ACC112 (cell line): ENCODE results near the gene MFSD6.

Experiments
- H2AFZ ChIP-seq: fragments of 200-600 bp; sonication (generic); one replicate; pipeline ENCODE4 v1.6.0; 2017; ENCODE audit warnings: antibody characterized with exemption, low read length; ENCODE audit not compliant: unreplicated experiment
- H3K27ac ChIP-seq: fragments of 200-600 bp; sonication (generic); 2 replicates; pipeline ENCODE4 v1.5.1; 2014; ENCODE audit warnings: low read depth, mild to moderate bottlenecking, antibody characterized with exemption, low read length, moderate library complexity
- H3K27me3 ChIP-seq: fragments of 200-600 bp; sonication (generic); 2 replicates; pipeline ENCODE4 v1.6.1; 2014; ENCODE audit warnings: mild to moderate bottlenecking, antibody characterized with exemption, low read length, moderate library complexity, mixed read lengths; ENCODE audit not compliant: insufficient read depth
- H3K36me3 ChIP-seq: fragments of 200-600 bp; sonication (generic); 2 replicates; pipeline ENCODE4 v1.6.1; 2016; ENCODE audit warnings: mild to moderate bottlenecking, antibody characterized with exemption, low read length, moderate library complexity, mixed read lengths; ENCODE audit not compliant: insufficient read depth
- H3K4me1 ChIP-seq: fragments of 200-600 bp; sonication (generic); one replicate; pipeline ENCODE4 v1.6.1; 2016; ENCODE audit warnings: low read length, mixed read lengths; ENCODE audit not compliant: insufficient read depth, unreplicated experiment, control insufficient read depth
- H3K4me3 ChIP-seq: fragments of 200-600 bp; sonication (generic); 2 replicates; pipeline ENCODE4 v1.5.1; 2014; ENCODE audit warnings: mild to moderate bottlenecking, low read depth, low read length
- H3K79me2 ChIP-seq: fragments of 200-600 bp; sonication (generic); one replicate; pipeline ENCODE4 v1.6.0; 2016; ENCODE audit warnings: low read length; ENCODE audit not compliant: control insufficient read depth, unreplicated experiment, insufficient read depth

Gene MFSD6

GRCh38 chr2:190532581-190532980 lies 124.4 kb downstream of the MFSD6 start:
- Histone ChIP-seq H3K27ac (no peak overlapping the region), H2AFZ (no peak overlapping the region), H3K79me2 (peaks cover 14% of the 10 kb centered on the region), H3K4me1 (peaks cover 47% of the 10 kb centered on the region), H3K36me3 (no peaks in the 10 kb centered on the region; the same call in 1 of the 2 replicates), H3K27me3 (no peaks in the 10 kb centered on the region), H3K4me3 (no peak overlapping the region)

- Histone ChIP-seq H3K36me3 (no peaks in the 10 kb centered on the region; the same call in 1 of the 2 replicates), H2AFZ (peak overlapping the region; percentile 91), H3K4me1 (peaks cover 45% of the 10 kb centered on the region), H3K27ac (peak overlapping the region; percentile 78), H3K79me2 (peaks cover 14% of the 10 kb centered on the region), H3K27me3 (no peaks in the 10 kb centered on the region), H3K4me3 (peak overlapping the region; percentile 93)
Observed at GRCh38 chr2:190533175-190533967, 125.2 kb downstream of the MFSD6 start.

DNA sequence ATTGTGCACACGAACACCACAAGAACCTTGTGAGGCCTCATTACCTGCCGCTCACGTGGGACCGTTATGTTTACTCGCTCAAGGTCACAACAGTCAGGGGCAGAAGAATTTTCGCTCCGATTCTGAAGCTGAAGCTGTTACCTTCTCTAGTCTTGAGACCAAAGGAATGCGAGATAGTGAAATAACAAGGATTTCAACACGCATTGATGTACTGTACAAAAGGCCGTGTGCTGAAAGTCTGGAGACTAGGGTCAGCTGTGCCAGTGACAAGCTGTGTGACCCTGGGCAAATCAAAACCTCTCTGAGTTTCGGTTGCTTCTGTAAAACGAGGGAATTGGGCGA lies 125.8 kb downstream of the MFSD6 start:
- Histone ChIP-seq H3K4me1 (peaks cover 39% of the 10 kb centered on the region), H3K79me2 (peaks cover 14% of the 10 kb centered on the region), H3K36me3 (no peaks in the 10 kb centered on the region; the same call in 1 of the 2 replicates), H2AFZ (peak overlapping the region; percentile 91), H3K4me3 (peak overlapping the region; percentile 93), H3K27me3 (no peaks in the 10 kb centered on the region), H3K27ac (peak overlapping the region; percentile 78)

DNA sequence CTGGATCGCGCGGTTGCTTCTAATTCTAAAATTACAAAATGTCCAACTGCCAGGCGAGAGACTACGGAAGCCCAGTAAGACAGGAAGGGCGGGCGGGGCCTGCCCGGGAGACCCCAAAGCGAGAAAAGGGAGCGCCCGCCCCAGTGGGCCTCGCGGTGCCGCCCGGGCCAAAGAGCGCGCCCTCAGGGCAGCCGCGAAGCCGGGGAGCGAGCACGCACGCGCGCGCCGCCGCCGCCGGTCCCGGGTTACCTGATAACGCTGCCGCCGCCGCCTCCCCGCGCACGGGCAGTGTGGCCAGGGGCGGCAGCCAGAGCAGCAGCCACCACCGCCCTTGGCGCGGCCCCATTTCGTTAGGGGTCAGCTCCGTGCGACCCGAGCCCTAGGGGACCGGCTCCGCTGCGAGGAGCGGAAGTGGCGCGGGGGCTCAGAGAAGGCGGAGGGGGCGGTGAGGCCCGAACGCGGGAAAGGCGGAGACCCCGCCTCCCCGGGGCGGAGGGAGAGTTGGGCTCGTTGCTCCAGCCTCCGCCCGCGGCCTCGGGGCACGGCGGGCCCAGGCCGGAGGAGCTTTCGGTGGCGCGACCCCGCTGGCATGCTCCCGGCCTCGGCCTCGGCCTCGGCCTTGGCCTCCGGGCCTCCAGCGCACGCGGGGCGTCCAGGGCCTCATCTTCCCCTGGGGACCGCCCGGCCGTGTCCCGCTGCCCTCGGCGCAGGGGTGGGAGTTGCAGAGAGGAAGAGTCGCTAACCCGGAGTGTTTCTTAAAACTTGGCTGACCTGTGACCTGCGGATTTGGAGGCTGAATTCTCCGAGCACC lies 126.4 kb downstream of the MFSD6 start, which contains the start of gene NEMP2:
NEMP2 (minus strand) TSS at position 413 of the 811 bp plus-strand sequence; CDS start at position 346, 67 bp downstream.
- H3K4me1 ChIP-seq = peaks cover 39% of the 10 kb centered on the region
- peaks cover 14% of the 10 kb centered on the region for H3K79me2 ChIP-seq
- peak within 1 kb of the TSS; percentile 93 for H3K4me3 ChIP-seq
- H3K36me3 ChIP-seq = no peaks in the 10 kb centered on the region; the same call in 1 of the 2 replicates
- H2AFZ ChIP-seq = peak within 1 kb of the TSS; percentile 91
- no peaks in the 10 kb centered on the region for H3K27me3 ChIP-seq
- H3K27ac ChIP-seq = peak within 1 kb of the TSS; percentile 78

DNA sequence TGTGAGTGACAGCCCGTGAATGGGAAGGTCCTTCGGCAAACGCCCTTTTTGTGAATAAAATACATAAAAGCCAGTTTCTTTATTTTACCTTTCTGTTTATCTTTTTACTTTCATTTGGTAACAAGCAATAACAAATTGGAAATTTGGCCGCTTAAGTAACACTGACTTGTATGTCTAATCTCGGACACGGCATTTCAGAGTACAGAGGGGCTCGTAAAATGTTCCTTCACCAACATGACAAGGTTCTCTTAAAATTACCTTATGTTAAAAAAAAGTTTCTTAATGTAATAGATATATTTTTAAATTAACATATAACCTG lies 126.9 kb downstream of the MFSD6 start:
- no peaks in the 10 kb centered on the region; the same call in 1 of the 2 replicates for H3K36me3 ChIP-seq
- peak overlapping the region; percentile 93 for H3K4me3 ChIP-seq
- no peaks in the 10 kb centered on the region for H3K27me3 ChIP-seq
- H3K79me2 ChIP-seq = peaks cover 14% of the 10 kb centered on the region
- H2AFZ ChIP-seq = peak overlapping the region; percentile 91
- H3K27ac ChIP-seq = peak overlapping the region; percentile 78
- H3K4me1 ChIP-seq = peaks cover 35% of the 10 kb centered on the region

GRCh38 chr2:190535586-190535985 lies 127.4 kb downstream of the MFSD6 start:
- peaks cover 29% of the 10 kb centered on the region for H3K4me1 ChIP-seq
- H3K4me3 ChIP-seq = peak overlapping the region; percentile 93
- H3K27ac ChIP-seq = peak overlapping the region; percentile 13; the same call in 1 of the 2 replicates
- peak overlapping the region; percentile 86 for H2AFZ ChIP-seq
- H3K79me2 ChIP-seq = peaks cover 14% of the 10 kb centered on the region
- no peaks in the 10 kb centered on the region for H3K27me3 ChIP-seq
- H3K36me3 ChIP-seq = no peaks in the 10 kb centered on the region; the same call in 1 of the 2 replicates

DNA sequence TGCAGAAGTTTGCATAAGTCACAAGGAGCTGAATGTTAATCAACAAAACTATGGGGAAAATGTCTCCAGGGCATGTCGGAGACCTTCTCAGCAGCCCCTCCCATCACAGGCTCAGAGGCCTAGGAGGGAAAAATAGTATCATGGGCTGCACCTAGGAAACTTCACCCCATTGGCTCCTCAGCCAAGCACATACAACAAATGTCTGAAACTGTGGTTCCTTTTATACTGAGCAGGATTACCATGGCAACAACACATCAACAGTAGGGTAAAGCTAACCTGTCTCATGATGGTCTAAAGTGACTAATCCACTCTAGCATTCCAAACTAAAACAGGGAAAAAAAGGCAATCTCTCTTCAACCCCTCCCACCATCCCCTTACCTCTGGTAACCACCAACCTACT lies 129.6 kb downstream of the MFSD6 start:
- Histone ChIP-seq H2AFZ (no peak overlapping the region), H3K4me1 (peaks cover 18% of the 10 kb centered on the region), H3K27me3 (no peaks in the 10 kb centered on the region), H3K36me3 (no peaks in the 10 kb centered on the region; the same call in 1 of the 2 replicates), H3K4me3 (no peak overlapping the region), H3K79me2 (peaks cover 8% of the 10 kb centered on the region), H3K27ac (no peak overlapping the region)

GRCh38 chr2:190538201-190538600 lies 130.0 kb downstream of the MFSD6 start:
- peaks cover 3% of the 10 kb centered on the region for H3K79me2 ChIP-seq
- peaks cover 15% of the 10 kb centered on the region for H3K4me1 ChIP-seq
- no peaks in the 10 kb centered on the region for H3K27me3 ChIP-seq
- H3K36me3 ChIP-seq = no peaks in the 10 kb centered on the region; the same call in 1 of the 2 replicates
- no peak overlapping the region for H3K27ac ChIP-seq
- H2AFZ ChIP-seq = no peak overlapping the region
- H3K4me3 ChIP-seq = no peak overlapping the region

DNA sequence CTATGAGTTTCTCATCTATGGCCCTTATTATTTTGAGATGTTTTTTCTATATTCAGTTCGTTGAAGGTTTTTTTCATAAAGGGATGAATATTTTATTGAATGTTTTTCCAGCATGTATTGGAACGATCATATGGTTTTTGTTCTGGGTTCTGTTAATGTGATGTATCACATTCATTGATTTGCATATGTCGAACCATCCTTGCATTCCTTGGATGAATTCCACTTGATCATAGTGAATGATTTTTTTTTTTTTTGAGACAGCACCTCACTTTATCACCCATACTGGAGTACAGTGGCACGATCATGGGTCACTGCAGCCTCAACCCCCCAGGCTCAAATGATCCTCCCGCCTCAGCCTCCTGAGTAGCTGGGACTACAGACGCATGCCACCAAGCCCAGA lies 131.9 kb downstream of the MFSD6 start:
- H3K36me3 ChIP-seq = no peaks in the 10 kb centered on the region; the same call in 1 of the 2 replicates
- no peaks in the 10 kb centered on the region for H3K27me3 ChIP-seq
- no peak overlapping the region for H2AFZ ChIP-seq
- H3K4me3 ChIP-seq = no peak overlapping the region
- H3K79me2 ChIP-seq = no peaks in the 10 kb centered on the region
- no peak overlapping the region for H3K27ac ChIP-seq
- peaks cover 10% of the 10 kb centered on the region for H3K4me1 ChIP-seq

DNA sequence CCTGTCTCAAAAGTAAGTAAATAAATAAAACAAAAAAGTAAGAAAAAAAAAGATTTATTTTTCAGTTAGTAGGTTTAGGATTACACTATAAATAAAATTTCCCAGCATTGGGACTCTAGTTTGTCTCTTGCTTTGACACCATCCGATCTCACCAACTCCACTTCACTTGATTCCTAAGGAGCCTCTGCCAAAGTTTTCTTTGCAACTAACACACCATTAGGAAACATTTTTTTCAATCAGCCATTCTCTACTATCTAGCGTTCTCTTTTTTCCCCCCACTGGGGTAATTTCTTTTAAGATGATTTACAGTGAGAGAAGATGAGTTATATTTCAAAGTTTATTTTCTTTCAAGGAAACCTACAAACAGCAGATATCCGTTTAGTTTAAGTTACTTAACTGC lies 136.9 kb downstream of the MFSD6 start:
- H3K79me2 ChIP-seq = no peaks in the 10 kb centered on the region
- peak overlapping the region; percentile 70 for H3K4me3 ChIP-seq
- peak overlapping the region; percentile 67 for H3K27ac ChIP-seq

More for the DNA sequence above, 136.9 kb downstream of the MFSD6 start:
- Histone ChIP-seq H2AFZ (peak overlapping the region; percentile 87), H3K27me3 (no peaks in the 10 kb centered on the region), H3K4me1 (no peaks in the 10 kb centered on the region), H3K36me3 (no peaks in the 10 kb centered on the region)
